ENCODE data around the gene EHMT1.

DNA sequence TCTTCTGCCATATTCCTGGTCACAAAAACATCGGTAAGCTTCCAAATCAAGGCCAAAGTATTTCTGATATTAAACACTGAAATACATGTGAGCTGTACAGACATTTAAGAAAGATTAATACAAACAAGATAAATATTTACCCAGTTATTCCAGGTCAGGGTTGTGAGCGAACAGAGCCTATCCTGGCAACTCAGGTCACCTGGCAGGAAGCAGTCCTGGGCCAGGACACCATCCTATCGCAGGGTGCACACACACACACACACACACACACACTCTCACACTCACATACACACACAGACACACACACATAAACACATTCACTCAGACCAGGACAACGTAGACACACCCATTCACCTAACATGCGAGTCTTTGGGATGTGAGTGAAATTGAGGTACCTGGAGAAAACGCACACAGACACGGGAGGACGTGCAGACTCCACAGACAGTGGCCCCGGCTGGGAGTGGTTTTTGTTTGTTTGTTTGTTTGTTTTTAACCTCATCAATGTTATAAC, 176.4 kb downstream of the EHMT1 start:
- no peak for TF ChIP-seq CTCF (IDR thresholded peaks at IDR 0.05)
- TF ChIP-seq EZH2 (IDR thresholded peaks at IDR 0.05; ENCODE audit: borderline replicate concordance, insufficient read depth, low read depth, low read length, poor library complexity, severe bottlenecking), result no peak
